Left lobe of liver (tissue), 2 donors: ENCODE measurements around the gene CLOCK. TPM values are rescaled to one million over a fixed set of nuclear protein-coding genes. Genes with fewer than 3 reads are reported as not detected.

Experiments
- ATAC-seq: fragments of 200-7000 bp; cut with Tn5 transposase; one replicate; pipeline ENCODE4 v1.9.1; 2020; ENCODE audit warnings: mild to moderate bottlenecking, moderate library complexity
- DNase-seq: peaks from one replicate; pipeline ENCODE4 v3.0.0-alpha.2; 2020; ENCODE audit warnings: low spot score
- total RNA-seq: library from RNA; stranded (reverse); gene quantifications from one replicate; pipeline ENCODE4 v1.2.1, GENCODE V29; 2021
- donor health status: DM: no; HTN: no; CAD: no; lungs with moderate emphysema.
- donor health status: DM: no; HTN: yes; CAD: no.

CLOCK gene
- total RNA-seq, 1 donor from 2014 or later, result 14.4 TPM

DNA sequence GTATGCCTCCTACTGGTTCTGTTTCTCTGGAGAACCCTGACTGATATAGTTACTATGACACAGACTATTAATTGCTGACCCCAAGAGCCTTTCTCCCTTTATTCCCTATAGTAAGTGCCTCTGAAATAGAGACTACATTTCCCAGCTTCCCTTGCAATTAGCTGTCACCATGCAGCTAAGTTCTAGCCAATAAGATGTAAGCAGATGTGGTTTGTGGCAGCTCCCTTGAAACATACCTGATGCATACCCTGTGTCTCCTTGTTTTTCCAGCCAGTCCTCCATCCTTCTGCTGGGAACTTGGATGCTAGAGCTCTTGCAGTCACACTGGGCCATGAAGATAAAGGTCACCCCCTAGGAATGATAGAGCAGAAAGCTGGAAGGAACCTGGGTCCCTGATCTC, 160.6 kb downstream of the CLOCK start:
- no peak for ATAC-seq
- no peak for DNase-seq

DNA sequence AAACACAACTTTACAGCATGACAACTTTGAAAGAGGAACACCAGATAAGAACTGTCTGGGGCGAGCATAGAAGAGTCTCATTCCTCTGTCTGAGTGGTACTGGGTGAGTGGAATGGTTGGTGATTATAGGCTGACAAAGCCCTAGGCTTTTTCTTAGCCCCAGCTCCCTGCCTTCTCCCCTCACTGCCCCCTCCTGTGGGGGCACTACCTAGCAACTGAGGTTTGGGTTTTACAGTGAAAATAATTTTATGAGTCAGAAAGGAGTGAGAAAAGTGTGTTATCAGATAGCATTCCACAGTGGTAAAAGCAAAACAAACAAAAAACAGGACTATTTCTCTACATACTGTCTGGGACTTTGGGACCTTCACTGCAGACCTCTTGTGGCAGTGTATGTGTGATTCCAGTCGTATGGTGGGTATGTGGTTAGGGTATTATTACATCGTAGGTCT, 161.5 kb downstream of the CLOCK start:
- ATAC-seq (no peak), DNase-seq (no peak)

DNA sequence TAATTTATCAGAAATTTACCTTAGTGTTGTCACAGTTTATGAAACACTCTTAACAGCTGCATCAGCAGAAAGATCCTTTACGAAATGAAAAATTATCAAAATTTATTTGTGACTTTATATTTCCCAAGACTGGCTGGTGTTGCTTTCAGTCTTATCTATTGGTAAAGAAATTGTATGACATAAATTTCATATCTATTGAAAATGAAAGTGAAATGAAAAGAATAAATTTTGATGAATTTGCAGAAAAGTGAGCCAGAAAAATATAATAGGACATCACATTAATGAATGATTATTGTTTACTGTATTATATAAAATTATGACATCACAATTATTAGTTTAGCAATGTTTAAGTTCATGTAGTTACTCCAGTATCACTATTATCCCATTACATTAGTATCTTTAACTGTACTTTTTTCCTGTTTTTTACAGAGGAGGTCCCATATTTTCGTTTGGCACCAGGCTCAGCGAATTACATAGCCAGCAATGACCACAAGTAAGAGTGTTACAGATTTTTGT, 164.2 kb downstream of the CLOCK start:
- ATAC-seq, result no peak
- no peak for DNase-seq

DNA sequence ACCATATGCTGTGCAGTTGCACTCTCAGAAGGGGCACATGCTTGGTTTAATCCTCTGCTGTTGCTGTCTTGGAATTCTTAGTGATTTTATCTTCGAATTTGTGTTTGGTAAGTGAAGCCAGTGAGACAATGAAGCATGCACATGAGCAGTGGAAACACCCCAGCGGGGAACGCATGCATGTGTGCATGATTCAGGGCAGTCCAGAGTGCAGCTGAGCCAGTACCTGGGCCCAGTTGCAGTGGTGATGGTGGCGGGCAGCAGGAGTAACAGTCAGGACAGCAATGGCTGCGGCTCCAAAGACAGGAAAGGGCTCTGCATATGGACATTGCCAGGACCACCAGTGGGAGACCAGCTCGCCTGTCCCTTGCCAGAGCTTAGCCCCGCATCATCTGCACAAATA, 165.2 kb downstream of the CLOCK start:
- DNase-seq (no peak), ATAC-seq (no peak)

DNA sequence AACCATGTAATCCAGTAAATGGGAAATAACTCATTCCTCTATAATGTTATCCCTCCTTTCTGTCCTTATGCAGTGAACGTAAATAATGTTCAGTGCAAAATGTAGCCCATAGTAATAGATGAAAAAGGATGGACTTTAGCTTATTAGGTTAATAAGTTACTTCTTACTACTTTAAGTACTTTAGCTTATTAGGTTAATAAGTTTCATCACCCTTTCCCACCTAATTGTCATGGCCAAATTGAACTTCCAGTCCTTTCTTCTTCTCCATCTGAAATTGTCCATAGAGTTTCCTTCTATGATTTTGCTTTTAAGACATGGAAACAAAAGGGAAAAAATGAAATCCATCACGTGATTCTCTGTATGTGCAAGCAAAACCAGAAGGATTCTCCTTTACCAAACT, 166.1 kb downstream of the CLOCK start:
- no peak for DNase-seq
- ATAC-seq, result no peak

DNA sequence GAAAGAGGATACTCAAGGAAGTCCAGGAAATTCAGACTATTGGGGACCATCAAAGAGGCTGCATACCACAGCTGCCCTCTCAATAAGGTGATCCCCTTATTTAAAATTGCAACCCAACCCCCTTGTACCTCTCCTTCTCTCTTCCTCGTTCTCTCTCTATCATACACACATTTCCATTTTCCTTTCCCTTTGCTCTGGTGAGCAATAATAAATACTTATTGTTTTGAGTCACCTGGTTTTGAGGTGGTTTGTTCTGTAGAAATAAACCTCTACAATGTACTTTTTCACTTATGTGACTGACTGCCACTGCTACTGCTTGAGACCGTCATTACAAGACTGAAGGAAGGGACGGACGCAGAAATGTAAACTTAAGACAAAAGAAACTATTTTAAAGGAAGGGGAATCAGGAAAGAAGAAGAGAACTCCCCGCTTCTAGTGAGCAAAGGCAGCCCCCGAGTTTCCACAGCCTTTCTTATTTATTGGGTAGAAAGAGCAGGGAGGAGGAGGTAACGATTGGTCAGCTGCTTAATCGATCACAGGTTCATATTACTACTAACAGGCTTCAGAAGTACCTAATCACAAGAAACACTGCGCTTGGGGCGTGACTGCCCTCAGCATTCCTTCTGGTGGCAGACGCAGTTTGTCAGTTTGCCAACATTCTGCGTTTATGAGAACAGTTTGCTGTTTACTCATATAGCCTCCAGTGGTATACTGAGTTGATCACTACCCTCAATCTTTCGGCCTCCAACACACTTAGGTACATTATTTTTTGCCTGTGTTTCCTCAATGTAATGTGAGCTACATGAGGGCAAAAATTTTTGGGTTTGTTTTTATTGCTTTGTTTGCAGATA, 167.9 kb downstream of the CLOCK start:
- ATAC-seq, result no peak
- no peak for DNase-seq

Other genes starting within 250 kb of the CLOCK start
- gene SRD5A3, start 200.7 kb downstream of the CLOCK start, total RNA-seq, result 12.1 TPM
- 15.8 TPM for gene TMEM165, start 151.0 kb downstream of the CLOCK start, total RNA-seq
- gene PDCL2, start 45.3 kb upstream of the CLOCK start, total RNA-seq, result not detected
- 0.65 TPM for gene NMU, start 89.4 kb upstream of the CLOCK start, total RNA-seq